G401 (cell line): Measurements from ENCODE around the gene GAPT. TPM values are rescaled to one million over a fixed set of nuclear protein-coding genes. Genes with fewer than 3 reads are reported as not detected.
"Not testable (repeated sequence)": the region's sequence is repeated elsewhere in the genome, so short reads cannot be mapped to it uniquely, and the experiment has no call there.

Source experiments
- DNase-seq: peaks from one replicate; pipeline ENCODE4 v3.0.0-alpha.2; 2015; ENCODE audit warnings: low spot score
- in situ Hi-C: cut with HindIII; loops from 2 replicates; pipeline ENCODE4 v1.10.0; 2016; ENCODE audit warnings: low sequenced_read_pairs, mixed read lengths
- total RNA-seq: library from RNA; depleted of rRNA; stranded (reverse); fragments of >200 nt; shearing (Covaris generic); gene quantifications from 2 replicates; pipeline ENCODE4 v1.2.3, GENCODE V29; 2014

The GAPT gene
- total RNA-seq, 1 experiment from 2014 or later = not detected

DNA sequence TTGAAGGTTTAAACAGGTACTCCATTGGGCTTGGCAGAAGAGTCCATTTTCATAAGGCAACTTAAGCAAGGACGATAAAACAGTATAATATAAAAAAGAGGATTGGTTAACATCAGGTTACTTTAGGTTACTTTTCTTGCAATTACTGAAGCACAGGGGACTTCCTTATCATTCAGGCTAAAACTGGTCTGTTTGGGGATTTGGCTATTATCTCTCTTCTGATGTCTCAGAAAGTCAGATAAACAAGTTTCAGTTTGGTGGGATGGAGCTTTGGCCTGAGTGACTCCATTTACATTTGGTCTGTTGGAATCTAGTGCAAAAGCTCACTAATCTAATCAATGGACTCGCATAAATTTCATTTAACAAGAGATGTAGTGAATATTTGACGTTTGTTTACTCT lies 8.0 kb downstream of the GAPT start:
- in situ Hi-C loops = no loop called here
- DNase-seq = no peak

DNA sequence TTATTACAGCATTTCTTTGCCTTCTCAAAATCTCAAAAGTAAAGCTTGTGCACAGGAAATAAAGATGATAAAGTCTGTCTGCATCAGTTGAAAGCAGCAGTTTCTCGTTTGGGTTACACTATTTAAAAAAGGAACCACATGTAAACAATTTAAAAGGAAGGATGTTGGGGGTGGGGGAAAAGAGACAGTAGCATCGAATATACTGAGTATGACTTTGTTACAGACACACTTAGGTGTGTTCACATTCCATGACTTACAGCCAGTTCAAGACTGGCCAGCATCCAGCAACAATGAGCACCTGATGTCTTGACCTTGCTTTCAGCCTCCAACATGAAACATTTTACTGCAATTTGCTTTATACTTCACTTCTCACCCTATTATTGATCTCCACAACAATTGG lies 8.7 kb downstream of the GAPT start:
- DNase-seq = no peak
- in situ Hi-C loops = no loop called here

DNA sequence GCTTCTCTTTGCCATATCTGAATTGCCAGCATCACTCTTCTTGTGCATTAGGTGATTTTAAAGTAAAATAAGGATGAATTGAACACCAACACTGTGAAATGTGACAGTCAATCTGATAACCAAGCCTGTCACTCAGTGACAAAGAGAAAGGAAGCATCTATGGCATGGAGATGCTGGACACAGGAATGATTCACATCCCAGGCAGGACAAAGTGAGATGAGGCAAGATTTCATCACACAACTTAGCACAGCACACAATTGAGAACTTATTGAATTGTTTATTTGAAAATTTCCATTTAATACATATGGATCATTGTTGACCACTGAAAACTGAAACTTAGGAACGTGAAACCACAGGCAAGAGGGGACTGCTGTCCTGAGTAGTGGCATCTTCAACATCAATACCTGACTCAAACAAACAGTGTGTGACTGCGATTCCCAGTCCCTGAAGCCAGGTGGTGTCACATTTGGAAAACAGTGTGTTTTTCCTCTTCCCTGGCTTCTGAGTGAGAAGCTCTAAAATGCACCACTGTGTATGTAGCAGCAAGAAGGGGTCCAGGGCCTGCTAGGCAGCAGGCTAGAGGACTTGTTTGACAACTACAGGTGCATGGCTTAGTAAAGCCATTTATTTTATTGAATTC lies 10.7 kb downstream of the GAPT start:
- DNase-seq = peak; percentile 7
- in situ Hi-C loops = no loop called here

DNA sequence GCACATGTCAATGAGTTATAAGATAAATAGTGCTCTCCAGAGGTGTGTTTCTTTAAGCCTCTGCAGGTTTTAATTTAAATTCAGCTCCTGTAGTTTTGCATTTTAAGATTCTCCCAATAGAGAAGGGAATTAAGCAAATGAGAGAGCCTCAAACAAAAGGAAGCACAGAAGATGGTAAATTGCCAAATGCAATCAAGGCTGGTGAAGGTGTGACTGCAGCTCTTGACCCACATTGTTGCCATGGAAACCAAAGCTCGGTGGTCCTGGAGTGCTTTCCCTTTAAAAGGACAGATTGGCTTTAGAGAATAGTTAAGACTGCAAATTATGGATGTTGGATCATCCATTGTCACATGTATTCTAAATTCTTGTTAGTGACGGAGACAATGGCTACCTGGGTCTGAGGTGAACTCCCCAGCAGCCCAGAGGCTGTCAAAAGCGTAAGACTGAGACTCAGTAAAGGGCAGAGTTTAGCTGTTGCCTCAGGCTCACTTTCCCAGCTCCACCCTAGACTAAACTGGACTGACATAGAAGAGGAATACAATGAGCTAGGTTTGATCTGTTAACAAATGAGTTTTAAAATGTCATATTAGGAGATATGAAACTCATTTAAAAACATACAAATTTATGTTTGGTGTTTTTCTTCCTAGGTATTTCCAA lies 12.3 kb downstream of the GAPT start:
- in situ Hi-C loops = no loop called here
- no peak for DNase-seq

DNA sequence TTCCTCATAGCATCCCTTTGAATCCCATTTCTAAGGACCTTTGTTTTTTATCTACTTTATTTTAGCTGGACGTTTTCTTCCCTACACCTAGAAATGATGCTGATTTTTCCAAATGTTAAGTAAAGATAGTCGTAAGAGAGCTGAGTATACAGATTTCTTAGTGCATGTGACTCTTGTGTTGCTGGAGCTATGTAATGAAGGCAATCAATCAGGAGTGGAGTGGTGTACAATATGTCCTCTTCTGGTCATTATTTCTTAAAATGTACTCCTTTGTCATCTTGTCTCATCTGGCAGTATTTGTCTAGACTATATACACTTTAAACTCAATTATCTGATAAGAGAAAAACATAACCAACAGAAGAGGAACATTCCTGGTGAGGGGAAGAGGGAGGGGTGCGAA lies 13.5 kb downstream of the GAPT start:
- in situ Hi-C loops = no loop called here
- no peak for DNase-seq

DNA sequence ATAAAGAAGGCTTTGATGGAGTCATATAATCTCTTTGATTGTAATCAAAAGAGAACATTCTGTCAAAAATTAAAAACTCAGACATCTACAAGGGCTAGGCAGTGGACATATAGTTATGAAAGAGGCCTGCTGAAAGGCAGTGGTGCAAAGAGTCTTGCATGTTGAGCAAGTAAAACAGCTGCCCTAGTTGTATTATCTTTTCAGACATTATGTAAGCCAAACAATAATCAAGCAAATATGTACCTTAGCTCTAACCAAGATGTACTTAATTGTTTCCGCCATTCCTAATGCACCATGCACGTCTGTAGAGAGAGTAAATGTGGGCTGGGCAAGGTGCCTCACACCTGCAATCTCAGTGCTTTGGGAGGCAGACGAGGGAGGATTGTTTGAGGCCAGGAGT lies 14.3 kb downstream of the GAPT start:
- in situ Hi-C loops = no loop called here
- DNase-seq = no peak

DNA sequence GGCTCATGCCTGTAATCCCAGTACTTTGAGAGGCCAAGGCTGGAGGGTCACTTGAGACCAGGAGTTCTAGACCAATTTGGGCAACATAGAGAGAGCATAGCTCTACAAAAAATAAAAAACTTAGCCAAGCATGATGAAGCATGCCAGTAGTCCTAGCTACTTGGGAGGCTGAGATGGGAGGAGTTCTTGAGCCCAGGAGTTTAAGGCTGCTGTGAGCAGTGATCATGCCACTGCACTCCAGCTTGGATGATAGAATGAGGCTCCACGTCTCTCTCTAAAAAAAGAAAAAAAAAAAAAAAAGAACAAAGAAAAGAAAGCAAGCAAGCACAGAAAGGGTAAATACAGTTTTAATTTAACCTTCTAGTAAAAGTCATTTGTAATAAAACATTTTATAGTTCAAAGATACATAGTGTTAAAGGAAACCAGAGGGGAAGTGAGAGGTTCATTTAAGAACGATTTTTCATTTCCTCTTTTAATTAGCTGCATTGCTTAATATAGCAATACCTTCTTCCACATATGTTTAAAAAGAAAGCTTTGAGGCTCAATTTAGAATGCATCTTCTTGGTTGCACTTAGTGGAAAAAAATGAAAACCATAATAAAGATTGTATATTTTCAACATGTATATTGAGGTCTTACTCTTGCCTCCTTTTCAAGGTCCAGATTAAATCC lies 14.9 kb downstream of the GAPT start:
- in situ Hi-C loops = no loop called here
- DNase-seq = no peak

DNA sequence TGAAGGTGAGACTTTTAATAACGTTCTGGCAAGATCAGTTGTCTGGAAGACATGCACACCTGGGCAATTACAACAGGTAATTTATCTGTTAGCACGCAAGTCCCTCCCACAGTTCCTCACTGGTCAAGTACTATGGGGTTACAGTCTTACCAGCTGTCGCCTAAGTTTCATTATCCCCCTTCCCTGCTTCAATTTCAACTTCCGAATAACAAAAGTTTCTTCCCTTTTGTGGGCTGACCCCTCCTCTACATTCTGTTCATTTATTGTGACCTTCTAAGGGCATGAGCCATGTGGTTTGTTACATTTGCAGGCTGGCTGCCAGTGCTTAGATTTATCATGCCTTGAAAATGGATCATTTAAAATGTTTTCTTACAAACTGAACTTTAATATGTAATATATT lies 16.5 kb downstream of the GAPT start:
- no peak for DNase-seq
- in situ Hi-C loops = no loop called here

DNA sequence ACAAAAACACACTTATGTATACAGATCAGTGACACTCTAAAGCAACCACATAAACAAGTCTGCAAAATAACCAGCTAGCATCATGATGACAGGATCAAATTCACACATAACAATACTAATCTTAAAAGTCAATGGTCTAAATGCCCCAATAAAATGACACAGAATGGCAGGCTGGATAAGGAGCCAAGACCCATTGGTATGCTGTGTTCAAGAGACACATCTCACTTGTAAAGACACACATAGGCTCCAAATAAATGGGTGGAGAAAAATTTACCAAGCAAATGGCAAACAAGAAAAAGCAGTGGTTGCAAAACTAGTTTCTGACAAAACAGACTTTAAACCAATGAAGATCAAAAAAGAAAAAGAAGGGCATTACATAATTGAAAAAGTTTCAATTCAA lies 26.0 kb downstream of the GAPT start:
- no peak for DNase-seq
- in situ Hi-C loops = no loop called here

DNA sequence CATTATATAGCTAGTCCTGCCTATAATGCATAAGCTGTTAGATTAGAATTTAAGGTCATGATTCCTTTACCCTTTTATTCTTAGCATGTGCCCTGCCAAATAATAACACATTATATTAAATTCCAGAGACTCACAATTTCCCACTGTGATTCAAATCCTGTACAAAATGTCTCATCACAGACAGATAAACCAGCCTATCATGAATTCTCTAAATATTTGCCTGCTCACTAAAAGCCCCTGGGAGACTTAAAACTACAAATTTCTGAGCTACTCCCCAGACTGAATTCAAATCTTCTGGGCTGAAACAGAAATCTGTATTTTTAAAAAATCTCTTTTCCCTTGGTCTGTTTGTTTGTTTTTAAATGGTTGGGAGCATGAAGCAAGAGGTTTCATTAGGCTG lies 32.7 kb downstream of the GAPT start:
- no peak for DNase-seq
- in situ Hi-C loops = no loop called here

DNA sequence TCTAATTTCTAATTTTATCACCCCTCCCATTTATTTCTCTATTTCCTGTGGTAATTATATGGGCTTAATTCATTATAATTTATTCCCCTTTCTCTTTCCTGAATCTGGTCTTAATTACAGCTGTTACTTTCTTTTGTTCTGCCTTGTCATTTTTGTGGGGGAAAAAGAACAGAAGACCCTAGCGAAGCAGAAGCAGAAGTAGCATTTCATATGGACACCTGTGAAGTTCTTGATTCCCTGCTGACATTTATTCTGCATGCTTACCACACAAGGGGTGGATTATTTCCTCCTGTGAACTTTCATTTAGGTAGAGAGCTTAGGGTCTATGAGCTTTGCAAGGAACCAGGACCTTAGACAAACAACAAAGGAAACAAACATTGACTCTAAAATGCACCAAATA lies 33.3 kb downstream of the GAPT start:
- in situ Hi-C loops = no loop called here
- DNase-seq = no peak

DNA sequence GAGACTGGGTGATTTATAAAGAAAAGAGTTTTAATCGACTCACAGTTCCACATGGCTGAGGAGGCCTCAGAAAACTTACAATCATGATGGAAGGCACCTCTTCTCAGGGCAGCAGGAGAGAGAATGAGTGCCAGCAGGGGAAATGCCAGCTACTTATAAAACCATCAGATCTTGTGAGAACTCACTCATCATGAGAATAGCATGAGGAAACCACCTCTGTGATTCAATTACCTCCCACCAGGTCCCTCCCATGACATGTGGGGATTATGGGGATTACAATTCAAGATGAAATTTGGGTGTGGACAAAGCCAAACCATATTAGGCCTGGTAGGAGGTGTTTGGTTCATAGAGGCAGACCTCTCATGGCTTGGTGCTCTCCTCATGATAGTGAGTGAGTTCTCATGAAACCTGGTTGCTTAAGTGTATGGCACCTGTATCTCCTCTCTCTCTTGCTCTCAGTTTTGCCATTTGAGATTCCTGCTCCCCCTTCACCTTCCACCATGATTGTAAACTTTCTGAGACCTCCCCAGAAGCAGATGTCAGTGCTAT lies 39.8 kb downstream of the GAPT start:
- DNase-seq = no peak
- in situ Hi-C loops = no loop called here

DNA sequence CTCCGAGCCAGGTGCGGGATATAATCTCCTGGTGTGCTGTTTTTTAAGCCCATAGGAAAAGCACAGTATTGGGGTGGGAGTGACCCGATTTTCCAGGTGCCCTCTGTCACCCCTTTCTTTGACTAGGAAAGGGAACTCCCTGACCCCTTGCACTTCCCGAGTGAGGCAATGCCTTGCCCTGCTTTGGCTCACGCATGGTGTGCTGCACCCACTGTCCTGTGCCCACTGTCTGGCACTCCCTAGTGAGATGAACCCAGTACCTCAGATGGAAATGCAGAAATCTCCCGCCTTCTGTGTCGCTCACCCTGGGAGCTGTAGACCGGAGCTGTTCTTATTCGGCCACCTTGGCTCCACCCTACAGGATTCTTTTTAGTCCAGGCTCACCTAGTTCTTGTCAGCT lies 50.7 kb downstream of the GAPT start:
- in situ Hi-C loops, DNase-seq: not testable (repeated sequence)

DNA sequence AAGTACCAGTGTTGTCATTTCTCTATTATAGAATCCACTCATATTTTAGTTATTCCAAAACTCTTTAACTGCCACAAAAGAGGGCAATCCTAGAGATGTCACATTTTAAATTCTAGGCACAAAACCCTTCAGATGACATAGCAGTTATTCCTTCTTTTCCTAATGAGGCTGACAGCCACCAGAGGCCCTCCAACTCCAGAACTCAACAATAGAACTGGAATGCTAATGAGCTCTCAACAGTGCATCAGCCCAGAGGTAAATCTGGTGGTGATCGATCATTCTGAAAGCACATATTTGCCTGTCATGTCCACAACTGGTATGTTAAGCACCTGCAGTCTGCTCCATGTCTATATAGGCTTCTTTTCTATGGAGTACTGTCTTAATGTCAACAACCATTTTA lies 51.5 kb downstream of the GAPT start:
- no peak for DNase-seq
- in situ Hi-C loops = no loop called here

DNA sequence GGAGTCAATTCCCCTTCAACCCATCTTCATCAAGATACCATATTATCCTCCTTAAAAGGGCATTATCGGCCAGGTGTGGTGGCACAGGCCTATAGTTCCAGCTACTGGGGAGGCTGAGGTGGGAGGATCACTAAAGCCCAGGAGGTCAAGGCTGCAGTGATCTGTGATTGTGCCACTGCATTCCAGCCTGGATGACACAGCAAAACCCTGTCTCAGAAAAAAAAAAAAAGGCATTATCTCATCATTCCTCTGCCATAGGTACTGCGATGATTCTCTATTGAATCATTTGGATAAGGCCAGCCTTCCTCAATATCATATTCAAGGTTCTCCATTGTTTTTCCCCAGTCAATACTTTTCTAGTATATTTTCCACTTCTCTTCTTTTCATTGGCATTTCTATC lies 52.5 kb downstream of the GAPT start:
- DNase-seq = no peak
- in situ Hi-C loops = no loop called here

DNA sequence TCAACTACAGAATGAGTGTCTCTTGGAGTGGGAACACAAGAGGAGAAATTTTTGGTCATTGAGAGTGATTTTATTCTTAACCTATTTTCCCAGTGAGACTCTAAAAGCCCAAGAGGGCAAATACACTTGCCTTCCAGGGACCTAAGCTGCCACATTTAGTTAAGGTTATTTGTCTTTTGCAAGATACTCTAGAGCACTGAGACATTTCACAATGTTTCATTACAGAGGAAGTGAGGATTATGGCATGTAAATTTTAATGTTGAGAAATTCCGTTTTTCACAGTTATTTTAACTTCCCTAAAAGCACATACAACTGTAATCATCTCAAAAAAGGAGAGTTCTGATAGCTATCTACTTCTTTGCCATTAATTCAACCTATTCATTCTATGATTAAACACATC lies 53.0 kb downstream of the GAPT start:
- in situ Hi-C loops = no loop called here
- no peak for DNase-seq

DNA sequence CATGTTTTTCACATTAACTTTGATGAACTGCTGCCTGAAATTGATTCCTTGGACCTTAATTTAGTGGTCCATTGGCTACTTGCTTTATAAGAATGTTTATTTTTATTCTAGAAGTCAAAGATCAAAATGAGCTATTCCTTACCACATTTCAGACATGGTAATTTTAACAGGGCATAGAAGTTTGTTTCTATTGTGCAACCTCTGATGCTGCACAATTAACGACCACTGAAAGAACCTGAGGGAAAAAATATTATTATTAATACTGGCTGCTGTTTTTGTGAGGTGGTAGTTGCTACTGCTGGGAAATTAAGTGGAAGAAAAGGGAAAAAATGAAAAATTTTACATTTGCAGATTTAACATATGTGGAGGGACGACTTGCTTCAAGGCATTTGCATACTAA lies 53.7 kb downstream of the GAPT start:
- no peak for DNase-seq
- in situ Hi-C loops = no loop called here

DNA sequence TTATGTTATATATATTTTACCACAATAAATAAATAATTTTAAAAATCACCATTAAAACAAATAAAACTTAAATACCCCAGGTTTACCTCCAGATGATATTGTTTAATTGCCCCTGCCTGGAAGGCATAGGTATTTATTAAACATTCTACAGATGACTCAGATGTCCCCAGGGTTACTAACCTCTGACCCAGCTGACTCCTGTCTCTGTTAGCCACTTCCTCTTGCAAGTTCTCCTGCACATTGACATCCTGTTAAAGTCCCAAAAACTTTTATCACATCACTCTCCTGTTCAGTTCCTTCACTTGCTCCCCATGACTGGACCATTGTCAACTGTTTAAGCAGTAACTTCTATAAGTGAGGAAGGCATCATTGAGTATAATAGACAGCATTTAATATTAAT lies 54.7 kb downstream of the GAPT start:
- DNase-seq = no peak
- in situ Hi-C loops = no loop called here
